Heart left ventricle (tissue), 13 donors: Measurements from ENCODE around the gene GALK1.

Experiments used
- CTCF ChIP-seq, 12 donors: fragments of 200-600 bp; sonication (generic) in 4 of 12; IDR thresholded peaks; one replicate each; pipeline versions ENCODE4 v1.5.0 to v1.8.0; 2018 to 2022; ENCODE audit warnings: antibody characterized with exemption in 12 of 12, mild to moderate bottlenecking in 5 of 12
- POLR2A ChIP-seq, 2 donors: fragments of 450-650 bp; IDR thresholded peaks; one replicate each; pipeline ENCODE4 v1.6.1; 2017; ENCODE audit warnings: antibody characterized with exemption in 2 of 2, mild to moderate bottlenecking in 2 of 2, moderate library complexity in 2 of 2
- donor health status: ischemic (EF 13 %, LVEDD 7.1; RV severe dilation, severe dysfunction).
- donor health status: DM: no; HTN: yes; CAD: no.
- donor health status: DM: no; HTN: no; CAD: no.
- donor health status: ischemic (EF 25% LVEDD 6.9; RV normal size, moderate dysfunction).
- donor health status: ischemic (EF 25% LVEDD 5.7; RV mildly dilated, moderate dysfunction).
- donor health status: ischemic (EF 35%, LVEDD 5.7; RV mildly dilated, moderate dysfunction).
- donor health status: nonischemic (EF 11% LVEDD 7.7; RV severe dilation, severe dysfunction).
- donor health status: DM: yes; HTN: yes; CAD: no.
- donor health status: PGD.
- donor health status: ischemic (EF 29% LVEDD 5.4; RV normal size, mild dysfunction).
- donor health status: nonischemic (EF 23%, LVEDD 6.1; RV moderate dilation, normal function).

GRCh38 chr17:75810216-75810615, 45.2 kb upstream of the GALK1 start:
- TF ChIP-seq CTCF (IDR thresholded peaks at IDR 0.05) (no peak), POLR2A (IDR thresholded peaks at IDR 0.05) (no peak)
